Astrocyte of the hippocampus (primary cell): ENCODE results near the gene TTC21A.
"Not testable (repeated sequence)": the region's sequence is repeated elsewhere in the genome, so short reads cannot be mapped to it uniquely, and the experiment has no call there.

Experiments used
- DNase-seq: peaks from one replicate; pipeline ENCODE4 v3.0.0; 2011; ENCODE audit warnings: low read depth, low spot score

TTC21A gene, protein sequence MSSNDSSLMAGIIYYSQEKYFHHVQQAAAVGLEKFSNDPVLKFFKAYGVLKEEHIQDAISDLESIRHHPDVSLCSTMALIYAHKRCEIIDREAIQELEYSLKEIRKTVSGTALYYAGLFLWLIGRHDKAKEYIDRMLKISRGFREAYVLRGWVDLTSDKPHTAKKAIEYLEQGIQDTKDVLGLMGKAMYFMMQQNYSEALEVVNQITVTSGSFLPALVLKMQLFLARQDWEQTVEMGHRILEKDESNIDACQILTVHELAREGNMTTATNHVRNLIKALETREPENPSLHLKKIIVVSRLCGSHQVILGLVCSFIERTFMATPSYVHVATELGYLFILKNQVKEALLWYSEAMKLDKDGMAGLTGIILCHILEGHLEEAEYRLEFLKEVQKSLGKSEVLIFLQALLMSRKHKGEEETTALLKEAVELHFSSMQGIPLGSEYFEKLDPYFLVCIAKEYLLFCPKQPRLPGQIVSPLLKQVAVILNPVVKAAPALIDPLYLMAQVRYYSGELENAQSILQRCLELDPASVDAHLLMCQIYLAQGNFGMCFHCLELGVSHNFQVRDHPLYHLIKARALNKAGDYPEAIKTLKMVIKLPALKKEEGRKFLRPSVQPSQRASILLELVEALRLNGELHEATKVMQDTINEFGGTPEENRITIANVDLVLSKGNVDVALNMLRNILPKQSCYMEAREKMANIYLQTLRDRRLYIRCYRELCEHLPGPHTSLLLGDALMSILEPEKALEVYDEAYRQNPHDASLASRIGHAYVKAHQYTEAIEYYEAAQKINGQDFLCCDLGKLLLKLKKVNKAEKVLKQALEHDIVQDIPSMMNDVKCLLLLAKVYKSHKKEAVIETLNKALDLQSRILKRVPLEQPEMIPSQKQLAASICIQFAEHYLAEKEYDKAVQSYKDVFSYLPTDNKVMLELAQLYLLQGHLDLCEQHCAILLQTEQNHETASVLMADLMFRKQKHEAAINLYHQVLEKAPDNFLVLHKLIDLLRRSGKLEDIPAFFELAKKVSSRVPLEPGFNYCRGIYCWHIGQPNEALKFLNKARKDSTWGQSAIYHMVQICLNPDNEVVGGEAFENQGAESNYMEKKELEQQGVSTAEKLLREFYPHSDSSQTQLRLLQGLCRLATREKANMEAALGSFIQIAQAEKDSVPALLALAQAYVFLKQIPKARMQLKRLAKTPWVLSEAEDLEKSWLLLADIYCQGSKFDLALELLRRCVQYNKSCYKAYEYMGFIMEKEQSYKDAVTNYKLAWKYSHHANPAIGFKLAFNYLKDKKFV (N-terminal part only)

DNA sequence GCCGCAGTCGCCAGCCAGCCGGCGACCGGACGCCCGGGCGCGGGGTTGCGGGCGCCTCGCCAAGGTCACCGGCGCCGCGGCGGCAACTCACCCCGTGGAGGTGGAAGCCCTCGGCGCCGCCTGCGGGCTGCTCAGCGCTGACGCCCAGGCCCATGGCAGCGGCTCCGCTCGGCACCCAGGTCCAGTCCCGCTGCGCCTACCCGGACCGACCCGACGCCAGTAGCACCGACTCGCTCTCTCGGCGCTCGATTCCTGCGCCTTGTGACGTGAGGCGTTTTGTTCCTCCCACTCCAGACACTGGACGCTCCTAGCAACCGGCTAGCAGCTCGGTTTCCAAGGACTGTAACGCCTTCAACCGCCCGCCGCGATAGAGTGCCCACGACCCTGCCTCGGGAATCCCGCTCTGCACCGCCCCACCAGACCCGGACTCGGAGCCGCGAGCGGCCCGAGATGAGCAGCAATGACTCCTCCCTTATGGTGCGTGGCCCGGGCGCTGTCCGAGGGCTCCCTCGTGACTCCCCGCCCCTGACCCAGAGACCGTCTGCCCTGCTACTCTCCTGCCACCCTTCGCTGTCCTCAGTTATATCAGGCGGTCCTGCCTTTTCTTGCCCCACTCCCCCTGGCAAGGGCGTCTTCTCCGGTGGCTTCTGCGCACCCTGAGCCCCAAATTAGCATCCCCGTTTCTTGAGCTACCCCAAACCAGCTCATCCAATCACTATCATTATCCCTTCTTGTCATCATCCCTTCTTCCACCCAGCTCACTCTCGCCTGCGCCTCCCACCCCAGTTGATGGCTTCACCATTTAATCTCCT lies at the start of gene TTC21A, which contains the start of gene GORASP1:
TTC21A (plus strand) TSS at position 293 of the 812 bp plus-strand sequence; CDS start at position 451, 158 bp downstream.
GORASP1 (minus strand) TSS at position 240 of the 812 bp plus-strand sequence; CDS start at position 154, 86 bp downstream.
- DNase-seq: peak; percentile 95

DNA sequence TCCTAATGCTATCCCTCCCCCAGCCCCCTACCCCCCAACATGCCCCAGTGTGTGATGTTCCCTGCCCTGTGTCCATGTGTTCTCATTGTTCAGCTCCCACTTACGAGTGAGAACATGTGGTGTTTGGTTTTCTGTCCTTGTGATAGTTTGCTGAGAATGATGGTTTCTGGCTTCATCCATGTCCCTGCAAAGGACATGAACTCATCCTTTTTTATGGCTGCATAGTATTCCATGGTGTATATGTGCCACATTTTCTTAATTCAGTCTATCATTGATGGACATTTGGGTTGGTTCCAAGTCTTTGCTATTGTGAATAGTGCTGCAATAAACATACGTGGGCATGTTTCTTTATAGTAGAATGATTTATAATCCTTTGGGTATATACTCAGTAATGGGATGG lies 46.3 kb upstream of the TTC21A start:
- DNase-seq: not testable (repeated sequence)

GRCh38 chr3:39062180-39062579 lies 45.3 kb upstream of the TTC21A start:
- peak; percentile 3 for DNase-seq

GRCh38 chr3:39063143-39063542 lies 44.3 kb upstream of the TTC21A start:
- DNase-seq: no peak

DNA sequence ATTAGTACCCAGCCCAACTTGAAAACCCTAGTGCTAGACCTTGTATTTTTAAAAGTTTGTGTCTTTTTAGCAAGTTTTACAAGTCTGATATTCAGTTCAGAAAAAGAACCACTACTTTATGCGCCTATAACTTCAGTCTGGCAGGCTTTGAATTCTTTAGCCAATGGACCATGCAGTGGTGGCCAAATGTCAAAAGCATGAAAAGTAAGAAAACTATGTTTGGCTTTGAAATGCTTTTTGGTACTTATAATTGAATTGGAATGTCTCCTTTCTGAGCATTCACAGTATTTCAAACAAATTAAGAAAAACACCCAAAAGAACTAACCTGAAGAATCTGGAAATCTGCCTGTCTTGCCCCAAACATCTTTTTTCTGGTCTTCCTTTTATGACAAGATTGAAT lies 42.8 kb upstream of the TTC21A start:
- peak; percentile 87 for DNase-seq

- DNase-seq: peak; percentile 77
Measured at GRCh38 chr3:39065197-39065596, 42.3 kb upstream of the TTC21A start.

- DNase-seq: peak; percentile 3
Measured at GRCh38 chr3:39067286-39067685, 40.2 kb upstream of the TTC21A start.

- no peak for DNase-seq
Measured at GRCh38 chr3:39068556-39068955, 38.9 kb upstream of the TTC21A start.

- DNase-seq: no peak
Measured at GRCh38 chr3:39075910-39076309, 31.6 kb upstream of the TTC21A start.

- DNase-seq: no peak
Measured at GRCh38 chr3:39079530-39079929, 27.9 kb upstream of the TTC21A start.

GRCh38 chr3:39080026-39080425 lies 27.5 kb upstream of the TTC21A start:
- no peak for DNase-seq

DNA sequence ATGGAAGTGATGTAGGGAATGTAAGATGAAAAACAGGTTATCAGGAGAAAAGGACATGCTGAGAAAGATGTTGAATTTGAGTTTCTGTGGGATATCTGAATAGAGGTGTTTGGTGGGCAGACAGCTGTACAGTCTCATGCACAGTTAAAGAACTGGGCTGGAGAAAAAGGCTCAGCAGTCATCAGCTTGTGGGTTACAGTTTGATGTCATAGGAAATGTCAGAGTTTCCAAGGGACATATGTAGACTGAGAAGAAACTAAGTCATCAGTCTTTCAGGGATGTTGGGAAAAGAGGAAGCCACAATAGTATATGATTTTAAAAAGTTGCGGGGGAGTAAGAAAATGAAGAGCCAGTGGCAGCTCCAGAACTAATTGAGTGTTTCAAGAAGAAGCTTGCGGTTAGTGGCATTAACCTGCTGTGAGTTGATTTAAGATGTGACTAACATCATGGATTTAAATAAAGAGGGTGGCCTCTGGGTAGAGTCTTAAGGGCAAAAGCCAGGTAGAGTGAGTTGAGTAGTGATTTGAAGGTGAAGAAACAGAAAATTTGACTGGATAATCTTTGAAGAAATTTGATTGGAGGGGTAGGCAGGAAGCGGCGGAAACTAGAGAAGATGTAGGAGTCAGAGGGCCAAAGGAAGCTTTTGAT lies 24.7 kb upstream of the TTC21A start:
- no peak for DNase-seq

DNA sequence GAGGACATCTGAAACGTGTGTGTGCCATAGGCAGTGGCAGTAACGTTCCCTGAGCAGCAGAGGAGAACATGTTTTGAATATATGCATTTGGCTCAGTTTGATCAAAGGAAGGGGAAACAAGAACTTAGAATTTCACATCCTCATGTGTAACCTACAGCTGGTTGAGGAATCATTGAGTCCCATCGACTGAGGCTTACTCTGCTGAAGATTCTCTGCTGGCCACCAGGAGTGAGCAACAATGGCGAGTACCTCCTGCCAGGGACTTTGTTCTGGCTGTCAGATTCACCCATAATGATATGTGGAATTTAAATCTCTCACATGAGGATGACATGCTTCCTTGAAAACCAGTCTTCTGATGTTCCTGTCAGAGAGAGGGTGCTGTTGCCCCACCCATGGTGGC lies 21.3 kb upstream of the TTC21A start:
- no peak for DNase-seq

DNA sequence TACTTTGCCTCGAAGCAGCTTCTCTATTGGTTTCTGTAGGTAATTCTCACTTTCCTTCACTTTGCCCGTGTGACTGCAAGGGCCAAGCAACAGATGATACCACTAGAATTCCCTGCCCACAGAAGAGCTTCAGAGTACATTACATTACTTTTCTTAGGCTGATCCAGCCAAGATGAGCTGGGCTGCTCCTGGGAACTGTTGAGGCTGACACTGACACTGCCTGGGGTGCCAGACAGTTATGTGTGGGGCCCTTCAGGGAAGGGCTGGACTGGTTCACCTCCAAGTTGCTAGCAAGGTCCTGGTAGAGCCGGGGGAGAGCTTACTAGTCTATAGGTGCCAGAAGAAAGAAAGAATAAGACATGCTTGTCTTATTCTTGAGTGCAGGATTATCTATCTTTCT lies 19.0 kb upstream of the TTC21A start:
- no peak for DNase-seq

GRCh38 chr3:39088889-39089288 lies 18.6 kb upstream of the TTC21A start:
- DNase-seq: no peak

- no peak for DNase-seq
Measured at GRCh38 chr3:39090922-39091321, 16.6 kb upstream of the TTC21A start.

DNA sequence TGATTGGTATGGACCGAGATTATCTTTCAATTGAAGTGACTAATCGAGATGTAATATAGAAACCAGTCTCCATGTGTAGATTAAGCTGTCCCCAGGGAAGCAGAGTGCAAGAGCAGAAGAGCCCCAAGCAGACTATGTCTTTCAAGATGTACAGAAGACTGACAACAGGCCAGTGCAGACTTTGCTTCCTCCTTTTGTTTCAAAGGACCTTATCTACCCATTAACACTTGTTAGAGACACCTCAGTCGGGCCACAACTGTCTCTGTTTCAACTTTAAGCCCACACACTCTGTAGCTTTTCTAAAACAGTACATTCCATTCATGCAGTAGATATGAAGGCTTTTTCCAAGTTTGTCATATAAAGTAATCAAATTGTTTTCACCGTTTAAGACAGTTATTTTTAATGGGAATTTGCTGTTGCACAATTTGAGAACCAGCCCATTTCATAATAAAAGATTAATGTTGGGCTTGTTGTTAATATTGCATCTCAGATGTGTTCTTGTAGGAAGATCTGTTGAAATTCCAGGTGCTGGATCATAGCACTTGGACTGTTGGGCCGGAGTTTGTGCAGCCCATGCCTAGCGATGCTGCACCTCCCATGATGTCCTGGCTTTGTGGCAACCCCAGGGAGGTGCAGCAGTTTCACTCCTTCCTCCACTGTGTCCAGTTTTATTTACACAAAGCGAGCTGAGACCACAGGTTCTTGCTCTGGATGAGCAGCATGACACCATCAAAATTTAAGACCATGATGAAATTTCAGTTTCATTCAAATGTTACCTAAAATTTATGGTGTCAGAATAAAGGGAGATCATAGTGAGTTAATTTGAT lies 12.4 kb upstream of the TTC21A start:
- no peak for DNase-seq

DNA sequence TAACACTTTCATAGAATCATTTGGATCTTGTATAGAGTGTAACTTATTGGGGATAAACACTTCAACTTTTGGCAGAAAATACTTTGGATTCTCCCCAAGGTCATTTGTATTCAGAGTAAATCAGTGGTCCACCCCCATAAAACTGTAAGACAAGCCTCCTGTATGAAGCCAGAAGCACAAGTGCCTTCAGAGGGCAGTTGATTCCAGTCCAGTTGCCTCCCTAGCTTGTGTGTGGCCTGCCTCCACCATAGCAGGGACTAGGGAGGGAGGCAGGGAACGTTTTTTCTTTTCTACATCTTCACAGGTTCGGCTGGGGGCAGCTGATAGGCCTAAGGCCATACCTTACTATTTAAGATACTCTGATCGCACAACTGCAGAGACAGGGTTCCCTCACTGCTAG lies 11.7 kb upstream of the TTC21A start:
- no peak for DNase-seq

- peak; percentile 58 for DNase-seq
Measured at GRCh38 chr3:39096775-39097174, 10.7 kb upstream of the TTC21A start.
